Activated CD4-positive, alpha-beta T cell treated with anti-CD3 and anti-CD28 coated beads, Interleukin-2, amount 10 ng/mL, durations not matched to agents 7 days and 5 days (primary cell): ENCODE data around the gene HDAC4. TPM values are rescaled to one million over a fixed set of nuclear protein-coding genes. Genes with fewer than 3 reads are reported as not detected.

Source experiments
- CTCF ChIA-PET: fragments of 350-600 bp; sonication (Branson Sonifier 250); formaldehyde crosslinking; loops from one replicate; lab custom pipeline; 2021; ENCODE audit warnings: antibody characterized with exemption; lab: Charles Lee
- POLR2A ChIA-PET: fragments of 350-600 bp; sonication (Branson Sonifier 250); formaldehyde crosslinking; loops from one replicate; lab custom pipeline; 2021; ENCODE audit warnings: antibody characterized with exemption; lab: Charles Lee
- DNase-seq: peaks from one replicate; pipeline ENCODE4 v3.0.0-alpha.2; 2020
- H3K27ac Mint-ChIP-seq: one replicate; pipeline ENCODE4 v1.8.0; 2021; ENCODE audit warnings: mild to moderate bottlenecking, moderate library complexity, mixed read lengths
- H3K27me3 Mint-ChIP-seq: one replicate; pipeline ENCODE4 v1.8.0; 2021; ENCODE audit warnings: mixed read lengths
- H3K36me3 Mint-ChIP-seq: one replicate; pipeline ENCODE4 v1.8.0; 2021; ENCODE audit warnings: low read depth, mixed read lengths
- H3K4me1 Mint-ChIP-seq: one replicate; pipeline ENCODE4 v1.8.0; 2021; ENCODE audit warnings: mixed read lengths
- H3K4me3 Mint-ChIP-seq: one replicate; pipeline ENCODE4 v1.8.0; 2021; ENCODE audit warnings: mild to moderate bottlenecking, moderate library complexity, mixed read lengths
- H3K9me3 Mint-ChIP-seq: one replicate; pipeline ENCODE4 v1.8.0; 2021; ENCODE audit warnings: mixed read lengths
- total RNA-seq, 2 experiments: library from RNA; stranded (reverse); gene quantifications; one replicate each; pipeline ENCODE4 v1.2.3, GENCODE V29; 2021

The HDAC4 gene
- total RNA-seq, 2 experiments from 2014 or later: 57.1 to 68.4 TPM

- Mint-ChIP-seq H3K27ac (peak overlapping the region; percentile 22), H3K27me3 (no peaks in the 10 kb centered on the region), H3K4me3 (no peak overlapping the region), H3K36me3 (peaks cover 7% of the 10 kb centered on the region), H3K4me1 (no peaks in the 10 kb centered on the region), H3K9me3 (no peaks in the 10 kb centered on the region)
- CTCF ChIA-PET: interaction anchor here (0.6 to 0.7 kb wide), 2 partner anchors 709 to 1929 kb away, joined by 3 to 4 read pairs; no protein-coding TSS in a partner anchor
- POLR2A ChIA-PET: no interaction called here
- DNase-seq: no peak
Measured at GRCh38 chr2:239109041-239109927, 291.5 kb downstream of the HDAC4 start.

GRCh38 chr2:239108459-239108858 is 292.4 kb downstream of the HDAC4 start:
- CTCF ChIA-PET: no interaction called here
- Mint-ChIP-seq H3K27me3 (no peaks in the 10 kb centered on the region), H3K9me3 (no peaks in the 10 kb centered on the region), H3K4me1 (no peaks in the 10 kb centered on the region), H3K27ac (no peak overlapping the region), H3K36me3 (peaks cover 7% of the 10 kb centered on the region), H3K4me3 (no peak overlapping the region)
- DNase-seq: no peak
- POLR2A ChIA-PET: no interaction called here

- Mint-ChIP-seq H3K4me1 (no peaks in the 10 kb centered on the region), H3K27me3 (no peaks in the 10 kb centered on the region), H3K36me3 (peaks cover 7% of the 10 kb centered on the region), H3K27ac (no peak overlapping the region), H3K4me3 (no peak overlapping the region), H3K9me3 (no peaks in the 10 kb centered on the region)
- DNase-seq: no peak
- POLR2A ChIA-PET: no interaction called here
- CTCF ChIA-PET: no interaction called here
Measured at GRCh38 chr2:239107936-239108335, 292.9 kb downstream of the HDAC4 start.

- H3K4me3 Mint-ChIP-seq: no peak overlapping the region
- no peak for DNase-seq
- H3K9me3 Mint-ChIP-seq: no peaks in the 10 kb centered on the region
- H3K36me3 Mint-ChIP-seq: peaks cover 7% of the 10 kb centered on the region
- ChIA-PET POLR2A (no interaction called here), CTCF (no interaction called here)
- H3K4me1 Mint-ChIP-seq: no peaks in the 10 kb centered on the region
- H3K27ac Mint-ChIP-seq: no peak overlapping the region
- no peaks in the 10 kb centered on the region for H3K27me3 Mint-ChIP-seq
Measured at GRCh38 chr2:239106966-239107365, 293.9 kb downstream of the HDAC4 start.

GRCh38 chr2:239106314-239106908 is 294.4 kb downstream of the HDAC4 start:
- Mint-ChIP-seq H3K4me1 (no peaks in the 10 kb centered on the region), H3K4me3 (no peak overlapping the region), H3K27me3 (no peaks in the 10 kb centered on the region), H3K36me3 (peaks cover 7% of the 10 kb centered on the region), H3K27ac (no peak overlapping the region), H3K9me3 (no peaks in the 10 kb centered on the region)
- no peak for DNase-seq
- POLR2A ChIA-PET: no interaction called here
- CTCF ChIA-PET: interaction anchor here (0.6 kb wide), 1 partner anchor 248 kb away, joined by 4 read pairs; no protein-coding TSS in a partner anchor

- H3K27me3 Mint-ChIP-seq: no peaks in the 10 kb centered on the region
- ChIA-PET POLR2A (no interaction called here), CTCF (no interaction called here)
- no peaks in the 10 kb centered on the region for H3K4me1 Mint-ChIP-seq
- no peak for DNase-seq
- H3K27ac Mint-ChIP-seq: no peak overlapping the region
- no peaks in the 10 kb centered on the region for H3K9me3 Mint-ChIP-seq
- no peak overlapping the region for H3K4me3 Mint-ChIP-seq
- peaks cover 13% of the 10 kb centered on the region for H3K36me3 Mint-ChIP-seq
Measured at GRCh38 chr2:239105234-239105633, 295.6 kb downstream of the HDAC4 start.

GRCh38 chr2:239104800-239105199 is 296.0 kb downstream of the HDAC4 start:
- H3K4me3 Mint-ChIP-seq: no peak overlapping the region
- peaks cover 13% of the 10 kb centered on the region for H3K36me3 Mint-ChIP-seq
- H3K27me3 Mint-ChIP-seq: no peaks in the 10 kb centered on the region
- H3K9me3 Mint-ChIP-seq: no peaks in the 10 kb centered on the region
- DNase-seq: no peak
- H3K27ac Mint-ChIP-seq: no peak overlapping the region
- ChIA-PET POLR2A (no interaction called here), CTCF (no interaction called here)
- no peaks in the 10 kb centered on the region for H3K4me1 Mint-ChIP-seq

- Mint-ChIP-seq H3K36me3 (peaks cover 12% of the 10 kb centered on the region), H3K27ac (no peak overlapping the region), H3K27me3 (no peaks in the 10 kb centered on the region), H3K9me3 (no peaks in the 10 kb centered on the region), H3K4me1 (no peaks in the 10 kb centered on the region), H3K4me3 (no peak overlapping the region)
- ChIA-PET POLR2A (no interaction called here), CTCF (interaction anchor here (0.7 kb wide), 1 partner anchor 10 kb away, joined by 3 read pairs; no protein-coding TSS in a partner anchor)
- DNase-seq: no peak
Measured at GRCh38 chr2:239103125-239104098, 297.4 kb downstream of the HDAC4 start.

GRCh38 chr2:239102266-239102665 is 298.6 kb downstream of the HDAC4 start:
- H3K4me3 Mint-ChIP-seq: no peak overlapping the region
- no peak overlapping the region for H3K27ac Mint-ChIP-seq
- H3K4me1 Mint-ChIP-seq: no peaks in the 10 kb centered on the region
- no peaks in the 10 kb centered on the region for H3K9me3 Mint-ChIP-seq
- H3K36me3 Mint-ChIP-seq: peaks cover 12% of the 10 kb centered on the region
- ChIA-PET POLR2A (no interaction called here), CTCF (no interaction called here)
- H3K27me3 Mint-ChIP-seq: no peaks in the 10 kb centered on the region
- DNase-seq: no peak

GRCh38 chr2:239101807-239102206 is 299.0 kb downstream of the HDAC4 start:
- POLR2A ChIA-PET: no interaction called here
- no peak overlapping the region for H3K27ac Mint-ChIP-seq
- H3K36me3 Mint-ChIP-seq: peaks cover 12% of the 10 kb centered on the region
- CTCF ChIA-PET: no interaction called here
- no peak for DNase-seq
- H3K9me3 Mint-ChIP-seq: no peaks in the 10 kb centered on the region
- no peaks in the 10 kb centered on the region for H3K27me3 Mint-ChIP-seq
- H3K4me3 Mint-ChIP-seq: no peak overlapping the region
- no peaks in the 10 kb centered on the region for H3K4me1 Mint-ChIP-seq

GRCh38 chr2:239101071-239101470 is 299.7 kb downstream of the HDAC4 start:
- DNase-seq: no peak
- H3K36me3 Mint-ChIP-seq: peaks cover 12% of the 10 kb centered on the region
- no peaks in the 10 kb centered on the region for H3K27me3 Mint-ChIP-seq
- POLR2A ChIA-PET: no interaction called here
- CTCF ChIA-PET: interaction anchor here (1.0 kb wide), 1 partner anchor 166 kb away, joined by 3 read pairs; no protein-coding TSS in a partner anchor
- H3K4me3 Mint-ChIP-seq: no peak overlapping the region
- H3K4me1 Mint-ChIP-seq: no peaks in the 10 kb centered on the region
- H3K9me3 Mint-ChIP-seq: no peaks in the 10 kb centered on the region
- H3K27ac Mint-ChIP-seq: no peak overlapping the region

- no peak for DNase-seq
- Mint-ChIP-seq H3K27ac (no peak overlapping the region), H3K4me1 (no peaks in the 10 kb centered on the region), H3K27me3 (no peaks in the 10 kb centered on the region), H3K36me3 (peaks cover 10% of the 10 kb centered on the region), H3K4me3 (no peak overlapping the region), H3K9me3 (no peaks in the 10 kb centered on the region)
- ChIA-PET POLR2A (no interaction called here), CTCF (interaction anchor here (1.1 kb wide), 1 partner anchor 23 kb away, joined by 3 read pairs; no protein-coding TSS in a partner anchor)
Measured at GRCh38 chr2:239099474-239099873, 301.3 kb downstream of the HDAC4 start.
